Medulla oblongata (tissue), 1 donor: ENCODE data around the gene BEND4.

ENCODE experiments used
- DNase-seq: peaks from one replicate; pipeline ENCODE4 v3.0.0-alpha.2; 2015; ENCODE audit errors: extremely low spot score

The BEND4 gene

GRCh38 chr4:42104521-42104920 is 47.9 kb downstream of the BEND4 start:
- no peak for DNase-seq

- DNase-seq: no peak
Measured at GRCh38 chr4:42101446-42101975, 50.9 kb downstream of the BEND4 start.

DNA sequence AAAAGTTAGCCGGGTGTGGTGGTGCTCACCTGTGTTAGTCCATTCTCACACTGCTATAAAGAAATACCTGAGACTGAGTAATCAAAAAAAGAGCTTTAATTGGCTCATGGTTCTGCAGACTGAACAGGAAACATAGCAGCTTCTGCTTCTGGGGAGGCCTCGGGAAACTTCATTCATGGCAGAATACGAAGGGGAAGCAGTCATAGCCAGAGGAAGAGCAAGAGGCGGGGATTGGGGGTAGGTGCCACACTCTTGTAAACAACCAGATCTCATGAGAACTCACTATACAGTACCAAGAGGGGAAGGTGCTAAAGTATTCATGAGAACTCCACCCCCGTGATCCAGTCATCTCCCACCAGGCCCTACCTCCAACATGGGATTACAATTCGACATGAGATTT is 64.1 kb downstream of the BEND4 start:
- DNase-seq: no peak

DNA sequence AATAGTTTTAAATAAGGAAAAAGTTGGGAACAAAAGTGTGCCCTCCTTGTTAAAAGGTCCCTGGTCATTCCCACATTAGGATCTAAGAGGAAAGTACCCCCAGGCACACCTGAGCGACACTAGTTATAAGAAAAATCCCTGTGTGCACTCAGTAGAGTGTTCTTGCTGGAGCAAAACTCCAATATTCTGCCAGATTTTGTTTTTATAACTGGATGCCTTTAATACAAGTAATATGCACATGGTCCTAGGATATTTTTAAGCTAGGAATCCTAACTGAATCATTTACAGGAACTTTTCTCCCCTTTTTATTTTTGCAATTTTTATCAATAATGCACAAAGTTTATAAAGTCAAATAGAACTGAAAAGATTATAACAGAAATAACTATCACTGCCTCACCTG is 68.6 kb downstream of the BEND4 start:
- DNase-seq: no peak

DNA sequence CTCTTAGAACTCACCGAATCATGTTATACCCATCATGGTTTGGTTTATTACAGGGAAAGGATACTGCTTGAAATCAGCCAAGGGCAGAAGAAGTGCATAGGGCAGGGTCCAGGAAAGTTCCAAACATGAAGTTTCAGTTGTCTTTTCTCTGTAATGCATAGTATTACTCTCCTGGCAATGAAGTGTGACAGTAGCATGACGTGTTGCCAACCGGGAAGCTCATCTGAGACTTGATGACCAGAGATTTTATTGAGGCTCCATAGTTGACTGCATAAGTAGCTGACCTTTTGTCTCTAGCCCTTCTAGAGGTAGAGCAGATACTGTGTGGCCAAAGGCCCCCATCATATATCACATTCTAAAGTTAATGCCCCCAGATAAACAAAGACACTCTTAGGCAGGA is 72.1 kb downstream of the BEND4 start:
- DNase-seq: no peak

DNA sequence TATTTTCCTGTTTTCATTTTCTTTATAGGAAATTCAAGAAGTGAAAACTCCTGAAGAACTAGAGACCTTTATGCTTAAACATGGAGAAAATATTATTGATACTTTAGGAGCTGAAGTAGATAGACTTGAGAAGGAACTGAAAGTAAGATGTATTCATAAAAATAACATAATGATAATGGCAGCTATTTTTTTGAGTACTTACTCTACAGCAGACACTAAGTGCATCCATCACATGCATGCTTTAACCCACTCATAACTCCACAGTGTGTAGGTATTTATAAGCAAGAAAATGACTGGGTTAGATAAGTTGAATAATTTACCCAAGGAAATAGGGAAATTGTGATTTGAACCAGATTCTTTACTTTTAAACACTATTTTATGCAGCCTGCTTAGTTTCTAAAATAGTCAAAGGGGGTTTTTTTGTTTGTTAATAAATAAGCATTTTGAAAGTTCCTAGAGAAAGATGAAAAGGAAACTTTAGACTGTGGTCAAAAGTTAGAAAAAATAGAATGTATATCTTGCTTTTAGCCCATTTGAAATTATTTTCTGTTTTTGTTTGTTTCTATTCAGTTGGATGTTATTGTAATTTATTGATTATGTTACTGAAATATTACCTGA is 74.2 kb downstream of the BEND4 start:
- no peak for DNase-seq

GRCh38 chr4:42074294-42074693 is 78.2 kb downstream of the BEND4 start:
- DNase-seq: no peak

DNA sequence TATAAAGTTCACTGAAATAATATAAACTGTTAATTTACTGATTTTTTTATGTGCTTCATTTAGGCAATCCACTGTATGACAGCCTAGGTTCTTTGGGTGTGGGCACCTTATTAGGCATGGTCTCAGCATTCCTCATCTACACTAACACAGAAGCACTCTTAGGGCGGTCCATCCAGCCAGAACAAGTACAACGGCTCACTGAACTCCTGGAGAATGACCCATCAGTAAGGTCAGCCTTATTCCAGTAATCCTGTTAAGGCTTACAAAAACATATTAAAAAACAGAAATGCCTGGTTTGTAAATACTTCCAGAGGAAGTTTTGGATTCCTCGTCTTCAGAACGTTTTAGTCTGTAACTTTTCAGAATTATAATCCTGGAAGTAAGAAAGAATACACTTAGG is 82.0 kb downstream of the BEND4 start:
- no peak for DNase-seq

DNA sequence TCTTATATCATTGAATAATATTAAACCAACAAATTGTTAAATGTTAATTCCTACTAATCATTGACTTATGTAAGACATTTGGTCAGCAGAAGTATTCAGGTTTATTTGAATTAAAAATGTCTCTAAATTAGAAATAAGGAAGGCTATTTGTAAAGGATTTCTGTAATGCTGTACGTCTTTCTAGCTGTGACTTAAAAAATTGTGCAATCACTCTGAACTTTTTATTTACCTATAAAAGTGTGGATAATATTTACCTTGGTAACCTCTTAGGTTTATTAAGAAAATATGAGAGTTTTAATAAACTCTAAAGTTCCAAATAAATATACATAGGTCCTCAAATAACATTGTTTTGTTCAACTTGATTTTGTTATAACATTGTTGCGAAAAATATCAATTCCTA is 85.2 kb downstream of the BEND4 start:
- DNase-seq: no peak

DNA sequence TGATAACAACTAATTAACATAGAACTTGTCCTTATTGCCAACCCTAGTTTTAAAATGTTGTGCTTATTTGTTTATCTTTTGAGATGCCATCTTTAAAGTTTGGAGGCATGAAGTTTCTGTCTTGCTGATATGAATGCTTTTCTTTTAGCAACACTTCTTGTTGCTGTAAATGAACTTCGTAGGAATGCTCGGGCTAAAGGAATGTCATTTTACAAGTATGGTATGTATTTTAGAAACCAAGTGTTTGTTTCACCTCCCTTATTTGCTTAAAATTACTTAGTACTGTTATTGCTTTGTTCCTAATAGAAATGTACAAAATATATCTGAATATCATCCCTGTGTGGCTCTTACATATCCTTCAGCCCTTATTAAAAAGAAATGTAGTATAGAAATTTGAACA is 86.1 kb downstream of the BEND4 start:
- DNase-seq: no peak
